Heart left ventricle (tissue), 13 donors: Measurements from ENCODE around the gene CASS4.

ENCODE experiments used
- CTCF ChIP-seq, 12 donors: fragments of 200-600 bp; sonication (generic) in 4 of 12; IDR thresholded peaks; one replicate each; pipeline versions ENCODE4 v1.5.0 to v1.8.0; 2018 to 2022; ENCODE audit warnings: antibody characterized with exemption in 12 of 12, mild to moderate bottlenecking in 5 of 12
- POLR2A ChIP-seq, 2 donors: fragments of 450-650 bp; IDR thresholded peaks; one replicate each; pipeline ENCODE4 v1.6.1; 2017; ENCODE audit warnings: antibody characterized with exemption in 2 of 2, mild to moderate bottlenecking in 2 of 2, moderate library complexity in 2 of 2
- donor health status: ischemic (EF 13 %, LVEDD 7.1; RV severe dilation, severe dysfunction).
- donor health status: DM: no; HTN: yes; CAD: no.
- donor health status: DM: no; HTN: no; CAD: no.
- donor health status: ischemic (EF 25% LVEDD 6.9; RV normal size, moderate dysfunction).
- donor health status: ischemic (EF 25% LVEDD 5.7; RV mildly dilated, moderate dysfunction).
- donor health status: ischemic (EF 35%, LVEDD 5.7; RV mildly dilated, moderate dysfunction).
- donor health status: nonischemic (EF 11% LVEDD 7.7; RV severe dilation, severe dysfunction).
- donor health status: DM: yes; HTN: yes; CAD: no.
- donor health status: PGD.
- donor health status: ischemic (EF 29% LVEDD 5.4; RV normal size, mild dysfunction).
- donor health status: nonischemic (EF 23%, LVEDD 6.1; RV moderate dilation, normal function).

DNA sequence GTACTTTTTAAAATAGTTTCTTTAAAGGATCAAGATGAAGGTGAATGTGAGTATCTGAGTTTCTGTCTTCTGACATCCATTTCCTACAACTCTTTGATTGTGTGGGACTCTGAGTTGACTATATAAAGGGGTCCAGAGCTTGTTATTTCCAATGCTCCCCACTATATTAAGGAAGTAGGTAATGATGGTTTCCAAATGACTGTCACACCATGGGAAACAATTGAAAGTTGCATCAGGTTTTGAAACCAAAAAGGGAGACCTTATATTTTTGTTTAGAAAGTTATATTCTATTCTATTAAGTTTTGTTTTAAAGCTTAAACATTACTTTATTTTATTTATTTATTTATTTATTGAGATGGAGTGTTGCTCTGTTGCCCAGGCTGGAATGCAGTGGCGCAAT, 11.2 kb downstream of the CASS4 start:
- no peak for TF ChIP-seq CTCF (IDR thresholded peaks at IDR 0.05)
- no peak for TF ChIP-seq POLR2A (IDR thresholded peaks at IDR 0.05)
